B cell (primary cell): Measurements from ENCODE around the gene NCOA1.

Source experiments
- EZH2 ChIP-seq: IDR thresholded peaks from 2 replicates; pipeline ENCODE4 v1.6.1; 2012; ENCODE audit warnings: borderline replicate concordance, low read depth, mild to moderate bottlenecking, moderate library complexity, low read length; ENCODE audit not compliant: insufficient read depth, poor library complexity, severe bottlenecking
- TF ChIP-seq, protein P1 (sequence below): fragments of 200-600 bp; IDR thresholded peaks from one replicate; pipeline ENCODE4 v1.8.0; 2022; ENCODE audit warnings: antibody characterized with exemption, mild to moderate bottlenecking

DNA sequence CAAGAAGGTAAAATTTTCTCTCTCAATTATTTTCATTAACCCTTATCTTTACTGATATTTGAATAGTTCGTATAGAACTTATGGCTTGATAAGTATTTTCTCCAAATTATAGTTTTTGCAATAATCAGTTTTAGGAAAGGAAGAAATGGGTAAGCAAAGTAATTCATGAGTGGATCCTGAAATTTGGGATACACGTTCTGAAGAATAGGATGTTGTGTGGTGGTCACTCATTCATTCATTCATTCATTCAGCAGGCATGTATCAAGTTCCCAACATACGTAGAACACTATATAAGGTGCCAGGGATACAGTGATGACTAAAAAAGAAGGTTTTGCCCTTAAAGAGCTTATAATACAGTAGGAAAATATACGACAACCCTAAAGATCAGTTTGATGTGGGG lies 206.7 kb downstream of the NCOA1 start:
- TF ChIP-seq, protein P1, sequence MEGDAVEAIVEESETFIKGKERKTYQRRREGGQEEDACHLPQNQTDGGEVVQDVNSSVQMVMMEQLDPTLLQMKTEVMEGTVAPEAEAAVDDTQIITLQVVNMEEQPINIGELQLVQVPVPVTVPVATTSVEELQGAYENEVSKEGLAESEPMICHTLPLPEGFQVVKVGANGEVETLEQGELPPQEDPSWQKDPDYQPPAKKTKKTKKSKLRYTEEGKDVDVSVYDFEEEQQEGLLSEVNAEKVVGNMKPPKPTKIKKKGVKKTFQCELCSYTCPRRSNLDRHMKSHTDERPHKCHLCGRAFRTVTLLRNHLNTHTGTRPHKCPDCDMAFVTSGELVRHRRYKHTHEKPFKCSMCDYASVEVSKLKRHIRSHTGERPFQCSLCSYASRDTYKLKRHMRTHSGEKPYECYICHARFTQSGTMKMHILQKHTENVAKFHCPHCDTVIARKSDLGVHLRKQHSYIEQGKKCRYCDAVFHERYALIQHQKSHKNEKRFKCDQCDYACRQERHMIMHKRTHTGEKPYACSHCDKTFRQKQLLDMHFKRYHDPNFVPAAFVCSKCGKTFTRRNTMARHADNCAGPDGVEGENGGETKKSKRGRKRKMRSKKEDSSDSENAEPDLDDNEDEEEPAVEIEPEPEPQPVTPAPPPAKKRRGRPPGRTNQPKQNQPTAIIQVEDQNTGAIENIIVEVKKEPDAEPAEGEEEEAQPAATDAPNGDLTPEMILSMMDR: no peak
- TF ChIP-seq EZH2: no peak
